ENCODE results near the gene ARHGAP15. TPM values are rescaled to one million over a fixed set of nuclear protein-coding genes. Genes with fewer than 3 reads are reported as not detected.

ARHGAP15 gene
- total RNA-seq, 1 donor from 2014 or later, result not detected

- no peak overlapping the region for H3K4me3 ChIP-seq (ENCODE audit: low read depth, low read length)
- TF ChIP-seq, protein P1, sequence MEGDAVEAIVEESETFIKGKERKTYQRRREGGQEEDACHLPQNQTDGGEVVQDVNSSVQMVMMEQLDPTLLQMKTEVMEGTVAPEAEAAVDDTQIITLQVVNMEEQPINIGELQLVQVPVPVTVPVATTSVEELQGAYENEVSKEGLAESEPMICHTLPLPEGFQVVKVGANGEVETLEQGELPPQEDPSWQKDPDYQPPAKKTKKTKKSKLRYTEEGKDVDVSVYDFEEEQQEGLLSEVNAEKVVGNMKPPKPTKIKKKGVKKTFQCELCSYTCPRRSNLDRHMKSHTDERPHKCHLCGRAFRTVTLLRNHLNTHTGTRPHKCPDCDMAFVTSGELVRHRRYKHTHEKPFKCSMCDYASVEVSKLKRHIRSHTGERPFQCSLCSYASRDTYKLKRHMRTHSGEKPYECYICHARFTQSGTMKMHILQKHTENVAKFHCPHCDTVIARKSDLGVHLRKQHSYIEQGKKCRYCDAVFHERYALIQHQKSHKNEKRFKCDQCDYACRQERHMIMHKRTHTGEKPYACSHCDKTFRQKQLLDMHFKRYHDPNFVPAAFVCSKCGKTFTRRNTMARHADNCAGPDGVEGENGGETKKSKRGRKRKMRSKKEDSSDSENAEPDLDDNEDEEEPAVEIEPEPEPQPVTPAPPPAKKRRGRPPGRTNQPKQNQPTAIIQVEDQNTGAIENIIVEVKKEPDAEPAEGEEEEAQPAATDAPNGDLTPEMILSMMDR (conservative IDR thresholded peaks at IDR 0.05; ENCODE audit: low read depth, low read length), result no peak
- DNase-seq (ENCODE audit: low read depth), result no peak
These were observed 395.6 kb downstream of the ARHGAP15 start for GRCh38 chr2:143524559-143525401.

- H3K4me3 ChIP-seq (ENCODE audit: low read depth, low read length), result no peak overlapping the region
- TF ChIP-seq, protein P1 (conservative IDR thresholded peaks at IDR 0.05; ENCODE audit: low read depth, low read length), result no peak
- DNase-seq (ENCODE audit: low read depth), result no peak
These were observed 396.2 kb downstream of the ARHGAP15 start for GRCh38 chr2:143525402-143525860.

GRCh38 chr2:143526498-143526897 is 397.3 kb downstream of the ARHGAP15 start:
- TF ChIP-seq, protein P1 (conservative IDR thresholded peaks at IDR 0.05; ENCODE audit: low read depth, low read length), result no peak
- H3K4me3 ChIP-seq (ENCODE audit: low read depth, low read length), result no peak overlapping the region
- no peak for DNase-seq (ENCODE audit: low read depth)

- DNase-seq (ENCODE audit: low read depth), result no peak
- H3K4me3 ChIP-seq (ENCODE audit: low read depth, low read length), result no peak overlapping the region
- TF ChIP-seq, protein P1 (conservative IDR thresholded peaks at IDR 0.05; ENCODE audit: low read depth, low read length), result no peak
These were observed 398.8 kb downstream of the ARHGAP15 start for GRCh38 chr2:143528021-143528420.

DNA sequence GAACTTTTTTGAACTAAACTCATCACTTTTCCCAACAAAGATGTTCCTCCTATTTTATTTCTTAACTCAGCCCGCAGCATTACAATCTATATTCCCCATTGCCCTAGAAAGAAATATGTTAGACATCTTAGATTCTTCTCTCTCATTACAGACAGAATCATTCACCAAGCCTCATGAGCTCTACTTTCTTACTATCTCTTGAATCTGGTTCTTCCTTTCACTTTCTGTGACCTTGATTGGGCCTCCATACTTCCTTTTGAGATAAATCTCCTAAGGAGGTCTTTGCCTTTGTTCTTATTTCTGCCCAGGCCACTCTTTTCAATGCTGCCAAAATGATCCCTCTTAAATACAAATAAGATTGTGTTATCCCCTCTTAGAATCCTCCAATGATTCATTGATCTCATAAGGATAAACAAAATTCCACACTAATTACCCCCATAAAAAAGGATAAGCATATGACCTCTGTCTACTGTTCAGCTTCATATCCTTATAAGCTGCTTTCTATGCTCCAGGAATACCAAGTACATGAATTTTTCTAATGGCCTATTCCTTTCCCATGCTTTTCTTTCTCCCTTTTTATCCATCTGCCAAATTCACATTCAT is 400.0 kb downstream of the ARHGAP15 start:
- TF ChIP-seq, protein P1 (conservative IDR thresholded peaks at IDR 0.05; ENCODE audit: low read depth, low read length), result no peak
- DNase-seq (ENCODE audit: low read depth), result no peak
- H3K4me3 ChIP-seq (ENCODE audit: low read depth, low read length), result no peak overlapping the region

GRCh38 chr2:143530758-143531157 is 401.5 kb downstream of the ARHGAP15 start:
- no peak overlapping the region for H3K4me3 ChIP-seq (ENCODE audit: low read depth, low read length)
- TF ChIP-seq, protein P1 (conservative IDR thresholded peaks at IDR 0.05; ENCODE audit: low read depth, low read length), result no peak
- no peak for DNase-seq (ENCODE audit: low read depth)
